IMR-90 (cell line): ENCODE data around the gene PRSS37. TPM values are rescaled to one million over a fixed set of nuclear protein-coding genes. Genes with fewer than 3 reads are reported as not detected.

ENCODE experiments used
- ATAC-seq: fragments of 200-7000 bp; cut with Tn5 transposase; 2 replicates; pipeline ENCODE4 v1.9.1; 2020; ENCODE audit warnings: low read depth, mild to moderate bottlenecking, moderate library complexity
- BruUV-seq: library from RNA; stranded (reverse); fragments of 400-500 nt; replicated peaks from 2 replicates; lab custom pipeline; 2021; lab: Mats Ljungman, UMichigan
- CTCF ChIA-PET: fragments of 300-600 bp; formaldehyde crosslinking; extraction: SDS; loops from one replicate; lab custom pipeline; 2021; ENCODE audit warnings: antibody characterized with exemption; lab: Yijun Ruan, JAX
- POLR2A ChIA-PET: fragments of 300-600 bp; sonication (Branson Sonifier 250); formaldehyde crosslinking; loops from one replicate; lab custom pipeline; 2022; ENCODE audit warnings: antibody characterized with exemption; ENCODE audit not compliant: unreplicated experiment; lab: Charles Lee
- DNase-seq: peaks from one replicate; pipeline ENCODE4 v3.0.0; 2013
- H2AFZ ChIP-seq: replicated peaks from 2 replicates; pipeline ENCODE3; 2013; ENCODE audit warnings: low read length, mild to moderate bottlenecking; ENCODE audit not compliant: poor library complexity
- H2AK5ac ChIP-seq: 2 replicates; pipeline ENCODE4 v1.6.1; 2013; ENCODE audit warnings: low read depth, low read length, inconsistent platforms
- H2AK9ac ChIP-seq: replicated peaks from 2 replicates; pipeline ENCODE3; 2013; ENCODE audit warnings: mild to moderate bottlenecking, low read depth, low read length, moderate library complexity; ENCODE audit not compliant: poor library complexity
- H2BK120ac ChIP-seq: 2 replicates; pipeline ENCODE4 v1.6.1; 2013; ENCODE audit warnings: low read depth, low read length, inconsistent platforms
- H2BK15ac ChIP-seq: 3 replicates; pipeline ENCODE4 v1.6.1; 2013; ENCODE audit warnings: low read depth, low read length, inconsistent platforms
- H2BK20ac ChIP-seq: 2 replicates; pipeline ENCODE4 v1.6.1; 2013; ENCODE audit warnings: low read depth, mild to moderate bottlenecking, inconsistent platforms, low read length, moderate library complexity
- H2BK5ac ChIP-seq: 2 replicates; pipeline ENCODE4 v1.6.1; 2013; ENCODE audit warnings: mild to moderate bottlenecking, low read depth, low read length, inconsistent platforms; ENCODE audit not compliant: poor library complexity, severe bottlenecking
- H3K14ac ChIP-seq: replicated peaks from 2 replicates; pipeline ENCODE4 v1.6.1; 2013; ENCODE audit warnings: low read depth, low read length, inconsistent platforms
- H3K18ac ChIP-seq: 2 replicates; pipeline ENCODE4 v1.6.1; 2013; ENCODE audit warnings: low read depth, low read length, control low read depth
- H3K23ac ChIP-seq: 2 replicates; pipeline ENCODE4 v1.6.1; 2013; ENCODE audit warnings: low read depth, low read length, inconsistent platforms
- H3K27ac ChIP-seq: 2 replicates; pipeline ENCODE4 v1.5.1; 2013; ENCODE audit warnings: mild to moderate bottlenecking, control low read depth, low read length; ENCODE audit not compliant: insufficient read depth
- H3K27me3 ChIP-seq: 2 replicates; pipeline ENCODE4 v1.6.1; 2013; ENCODE audit warnings: low read length; ENCODE audit not compliant: control insufficient read depth, insufficient read depth
- H3K36me3 ChIP-seq: 2 replicates; pipeline ENCODE4 v1.6.1; 2013; ENCODE audit warnings: low read length, mixed read lengths; ENCODE audit not compliant: control insufficient read depth, insufficient read depth
- H3K4ac ChIP-seq: 2 replicates; pipeline ENCODE4 v1.6.1; 2013; ENCODE audit warnings: low read depth, low read length, inconsistent platforms
- H3K4me1 ChIP-seq: 2 replicates; pipeline ENCODE4 v1.6.1; 2013; ENCODE audit warnings: low read length, mixed read lengths; ENCODE audit not compliant: control insufficient read depth, insufficient read depth
- H3K4me2 ChIP-seq: 2 replicates; pipeline ENCODE4 v1.6.1; 2013; ENCODE audit warnings: low read depth, mild to moderate bottlenecking, control low read depth, low read length, moderate library complexity
- H3K4me3 ChIP-seq: 2 replicates; pipeline ENCODE4 v1.5.1; 2013; ENCODE audit warnings: low read depth, mild to moderate bottlenecking, control low read depth, low read length, moderate library complexity; ENCODE audit not compliant: insufficient read depth
- H3K56ac ChIP-seq: 2 replicates; pipeline ENCODE4 v1.6.1; 2013; ENCODE audit warnings: low read length, inconsistent platforms; ENCODE audit not compliant: insufficient read depth; ENCODE audit errors: extremely low read depth
- H3K79me1 ChIP-seq, 2 experiments: 2 replicates each; pipeline ENCODE4 v1.6.1; 2013; ENCODE audit warnings: low read length in 2 of 2, inconsistent platforms in 1 of 2, low read depth in 1 of 2
- H3K9ac ChIP-seq: 2 replicates; pipeline ENCODE4 v1.6.1; 2013; ENCODE audit warnings: low read depth, low read length, control low read depth
- H3K9me1 ChIP-seq: 2 replicates; pipeline ENCODE4 v1.6.1; 2013; ENCODE audit warnings: low read length, inconsistent platforms; ENCODE audit not compliant: insufficient read depth
- H3K9me3 ChIP-seq: 2 replicates; pipeline ENCODE4 v1.6.1; 2013; ENCODE audit warnings: low read length; ENCODE audit not compliant: control insufficient read depth, insufficient read depth
- H4K20me1 ChIP-seq: 2 replicates; pipeline ENCODE4 v1.6.1; 2013; ENCODE audit warnings: low read length, inconsistent platforms; ENCODE audit not compliant: insufficient read depth
- H4K5ac ChIP-seq: 2 replicates; pipeline ENCODE4 v1.6.1; 2013; ENCODE audit warnings: mild to moderate bottlenecking, low read depth, low read length, control low read depth
- H4K8ac ChIP-seq, 2 experiments: 2 replicates each; pipeline ENCODE4 v1.6.1; 2013; ENCODE audit warnings: low read depth in 2 of 2, low read length in 2 of 2, control low read depth in 1 of 2, inconsistent platforms in 1 of 2
- H4K91ac ChIP-seq: 2 replicates; pipeline ENCODE4 v1.6.1; 2013; ENCODE audit warnings: low read depth, low read length, inconsistent platforms; ENCODE audit not compliant: insufficient read depth
- BHLHE40 ChIP-seq: fragments of 150-350 bp; IDR thresholded peaks from 2 replicates; pipeline ENCODE4 v1.6.1; 2016; ENCODE audit warnings: mild to moderate bottlenecking, low read depth, low read length
- CEBPB ChIP-seq: IDR thresholded peaks from 2 replicates; pipeline ENCODE4 v1.6.1; 2012; ENCODE audit warnings: low read depth, low read length, improper control_type of control experiment
- CHD1 ChIP-seq: IDR thresholded peaks from 2 replicates; pipeline ENCODE4 v1.6.1; 2012; ENCODE audit warnings: low read depth, low read length, improper control_type of control experiment
- CTCF ChIP-seq: conservative IDR thresholded peaks from 2 replicates; pipeline ENCODE4 v1.5.1; 2012; ENCODE audit warnings: mild to moderate bottlenecking, low read depth, low read length, improper control_type of control experiment
- ELK1 ChIP-seq: fragments of 150-350 bp; IDR thresholded peaks from 2 replicates; pipeline ENCODE4 v1.6.1; 2016; ENCODE audit warnings: low read depth, mild to moderate bottlenecking, low read length, moderate library complexity, borderline replicate concordance
- FOS ChIP-seq: fragments of 150-350 bp; IDR thresholded peaks from 2 replicates; pipeline ENCODE4 v1.6.1; 2016; ENCODE audit warnings: low read depth, low read length
- MAFK ChIP-seq: IDR thresholded peaks from 2 replicates; pipeline ENCODE4 v1.6.1; 2012; ENCODE audit warnings: low read depth, low read length, improper control_type of control experiment
- MAZ ChIP-seq: IDR thresholded peaks from 2 replicates; pipeline ENCODE4 v1.6.1; 2012; ENCODE audit warnings: low read depth, mild to moderate bottlenecking, low read length, improper control_type of control experiment, moderate library complexity, borderline replicate concordance
- MXI1 ChIP-seq: IDR thresholded peaks from 2 replicates; pipeline ENCODE4 v1.6.1; 2012; ENCODE audit warnings: low read depth, mild to moderate bottlenecking, low read length, moderate library complexity, borderline replicate concordance
- NFE2L2 ChIP-seq: fragments of 150-350 bp; IDR thresholded peaks from 2 replicates; pipeline ENCODE4 v1.6.1; 2016; ENCODE audit warnings: low read depth, mild to moderate bottlenecking, low read length
- POLR2A ChIP-seq: IDR thresholded peaks from 2 replicates; pipeline ENCODE4 v1.6.1; 2012; ENCODE audit warnings: mild to moderate bottlenecking, low read depth, low read length
- RAD21 ChIP-seq: IDR thresholded peaks from 2 replicates; pipeline ENCODE4 v1.6.1; 2012; ENCODE audit warnings: low read length, improper control_type of control experiment
- RCOR1 ChIP-seq: IDR thresholded peaks from 2 replicates; pipeline ENCODE4 v1.6.1; 2012; ENCODE audit warnings: mild to moderate bottlenecking, low read length, improper control_type of control experiment; ENCODE audit not compliant: insufficient replicate concordance
- RFX5 ChIP-seq: IDR thresholded peaks from 2 replicates; pipeline ENCODE4 v1.8.0; 2012; ENCODE audit warnings: low read depth, mild to moderate bottlenecking, low read length, moderate library complexity
- SMC3 ChIP-seq: fragments of 150-350 bp; IDR thresholded peaks from 2 replicates; pipeline ENCODE4 v1.6.1; 2016; ENCODE audit warnings: low read depth, mild to moderate bottlenecking, antibody characterized with exemption, low read length, moderate library complexity
- USF2 ChIP-seq: fragments of 150-350 bp; IDR thresholded peaks from 2 replicates; pipeline ENCODE4 v1.6.1; 2017; ENCODE audit warnings: mild to moderate bottlenecking, antibody characterized with exemption, low read length, low read depth
- WGBS, 2 experiments: methylation state at CpG; one replicate each; pipeline versions ENCODE4 v1.1.5 to v1.1.7; 2013; ENCODE audit warnings: missing lambda C conversion rate in 2 of 2; ENCODE audit not compliant: insufficient read length in 1 of 2; ENCODE audit errors: extremely low coverage in 2 of 2; 5-methylcytosine and 5-hydroxymethylcytosine counted together
- dilution Hi-C: fragments of 300-500 bp; cut with HindIII; formaldehyde crosslinking; loops from one replicate; pipeline ENCODE4 v1.14.3; 2018; ENCODE audit warnings: low sequenced_read_pairs; ENCODE audit not compliant: unreplicated experiment
- in situ Hi-C: fragments of 300-500 bp; cut with MboI; formaldehyde crosslinking; loops from 3 replicates; pipeline ENCODE4 v1.14.3; 2019; ENCODE audit warnings: low sequenced_read_pairs, inconsistent platforms, mixed read lengths
- intact Hi-C: fragments of 100-400 bp; cut with micrococcal nuclease; formaldehyde crosslinking; loops from 2 replicates; pipeline ENCODE4 v1.10.0; 2022
- polyA plus RNA-seq, 3 experiments: library from polyadenylated mRNA; depleted of rRNA; stranded (reverse); fragments of >200 nt; gene quantifications; 2 replicates each; pipeline ENCODE4 v1.2.3, GENCODE V29; 2012; ENCODE audit warnings: low replicate concordance in 1 of 3
- total RNA-seq: library from RNA; depleted of rRNA; stranded (reverse); fragments of >200 nt; gene quantifications from 2 replicates; pipeline ENCODE4 v1.2.3, GENCODE V29; 2012

The PRSS37 gene
- total and polyA plus RNA-seq, 2 of the 4 experiments (the other 2 are of a cell fraction) = not detected

GRCh38 chr7:141874787-141875186 lies 33.5 kb upstream of the PRSS37 start:
- intact Hi-C loops = no loop called here
- TF ChIP-seq RAD21 (no peak), CTCF (no peak), CEBPB (no peak), USF2 (no peak), CHD1 (no peak), MAFK (no peak), RCOR1 (no peak), MXI1 (no peak), FOS (no peak), MAZ (no peak), POLR2A (no peak), NFE2L2 (no peak), ELK1 (no peak), SMC3 (no peak), BHLHE40 (no peak), RFX5 (no peak)
- POLR2A ChIA-PET = no interaction called here

More at GRCh38 chr7:141874787-141875186, 33.5 kb upstream of the PRSS37 start:
- Histone ChIP-seq H3K9me3 (peaks cover 11% of the 10 kb centered on the region), H2BK20ac (no peak overlapping the region), H3K36me3 (no peaks in the 10 kb centered on the region), H3K4me2 (no peak overlapping the region), H2AK5ac (no peak overlapping the region), H4K91ac (no peak overlapping the region), H2BK15ac (no peak overlapping the region), H2AFZ (no peak overlapping the region), H3K18ac (no peak overlapping the region), H2AK9ac (no peak overlapping the region), H3K4ac (no peak overlapping the region), H3K27me3 (no peaks in the 10 kb centered on the region), H2BK5ac (no peak overlapping the region), H3K14ac (no peak overlapping the region), H3K79me1 (no peaks in the 10 kb centered on the region), H2BK120ac (no peak overlapping the region), H3K27ac (no peak overlapping the region), H3K9me1 (no peaks in the 10 kb centered on the region), H4K20me1 (no peaks in the 10 kb centered on the region), H3K56ac (no peak overlapping the region), H3K9ac (no peak overlapping the region), H3K4me3 (no peak overlapping the region), H4K5ac (no peak overlapping the region), H3K23ac (no peak overlapping the region), H3K4me1 (no peaks in the 10 kb centered on the region), H4K8ac (no peak overlapping the region)
- 0% methylated on average over 1 of the region's 3 CpGs; no CpG with 5 or more reads in 1 of the 2 experiments for WGBS, 2 experiments
- no TSS peak for BruUV-seq
- dilution Hi-C loops = no loop called here
- ATAC-seq (no peak), DNase-seq (no peak)
- in situ Hi-C loops = no loop called here
- CTCF ChIA-PET = no interaction called here
